RWPE2 (cell line): ENCODE results near the gene SAFB2.

Experiments
- ATAC-seq: fragments of 200-7000 bp; cut with Tn5 transposase; 3 replicates; pipeline ENCODE4 v1.9.1; 2021; ENCODE audit warnings: low read depth
- DNase-seq: peaks from one replicate; pipeline ENCODE4 v3.0.0-alpha.2; 2020; ENCODE audit warnings: low spot score
- H3K27ac ChIP-seq: fragments of 450-650 bp; 2 replicates; pipeline ENCODE4 v1.5.1; 2017; ENCODE audit warnings: mild to moderate bottlenecking; ENCODE audit not compliant: poor library complexity, severe bottlenecking
- H3K27me3 ChIP-seq: fragments of 250-450 bp; sonication (Bioruptor Pico); 2 replicates; pipeline ENCODE4 v1.5.1; 2021; ENCODE audit warnings: mild to moderate bottlenecking, moderate library complexity; ENCODE audit not compliant: insufficient read depth, poor library complexity, severe bottlenecking
- H3K36me3 ChIP-seq: fragments of 250-450 bp; sonication (Bioruptor Pico); 2 replicates; pipeline ENCODE4 v1.5.1; 2020; ENCODE audit warnings: low read depth, mild to moderate bottlenecking, moderate library complexity
- H3K4me1 ChIP-seq: fragments of 250-450 bp; sonication (Bioruptor Pico); 2 replicates; pipeline ENCODE4 v1.5.1; 2021; ENCODE audit warnings: mild to moderate bottlenecking, moderate library complexity; ENCODE audit not compliant: insufficient read depth, poor library complexity, severe bottlenecking
- H3K4me3 ChIP-seq: fragments of 250-450 bp; sonication (Bioruptor Pico); 2 replicates; pipeline ENCODE4 v1.5.1; 2021; ENCODE audit warnings: mild to moderate bottlenecking, moderate library complexity; ENCODE audit not compliant: severe bottlenecking
- H3K9me3 ChIP-seq: fragments of 250-450 bp; sonication (Bioruptor Pico); 2 replicates; pipeline ENCODE4 v1.5.1; 2021; ENCODE audit warnings: mild to moderate bottlenecking, moderate library complexity; ENCODE audit not compliant: severe bottlenecking
- TF ChIP-seq, protein P1 (sequence below): fragments of 450-650 bp; IDR thresholded peaks from one replicate; pipeline ENCODE4 v1.5.1; 2017; ENCODE audit warnings: mild to moderate bottlenecking, moderate library complexity; ENCODE audit not compliant: poor library complexity, severe bottlenecking

SAFB2 gene

DNA sequence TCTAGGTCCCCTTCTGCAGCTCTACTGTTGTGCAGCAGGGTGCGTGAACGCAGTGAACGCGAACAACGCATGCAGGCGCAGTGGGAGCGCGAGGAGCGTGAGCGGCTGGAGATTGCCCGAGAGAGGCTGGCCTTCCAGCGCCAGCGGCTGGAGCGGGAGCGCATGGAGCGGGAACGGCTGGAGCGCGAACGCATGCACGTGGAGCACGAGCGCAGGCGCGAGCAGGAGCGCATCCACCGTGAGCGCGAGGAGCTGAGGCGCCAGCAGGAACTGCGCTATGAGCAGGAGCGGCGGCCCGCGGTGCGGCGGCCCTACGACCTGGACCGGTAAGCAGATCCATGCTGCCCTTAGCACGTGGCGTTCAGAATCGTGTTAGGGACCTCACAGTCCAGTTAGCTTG lies 38.9 kb upstream of the SAFB2 start:
- H3K36me3 ChIP-seq, result peaks cover 82% of the 10 kb centered on the region

DNA sequence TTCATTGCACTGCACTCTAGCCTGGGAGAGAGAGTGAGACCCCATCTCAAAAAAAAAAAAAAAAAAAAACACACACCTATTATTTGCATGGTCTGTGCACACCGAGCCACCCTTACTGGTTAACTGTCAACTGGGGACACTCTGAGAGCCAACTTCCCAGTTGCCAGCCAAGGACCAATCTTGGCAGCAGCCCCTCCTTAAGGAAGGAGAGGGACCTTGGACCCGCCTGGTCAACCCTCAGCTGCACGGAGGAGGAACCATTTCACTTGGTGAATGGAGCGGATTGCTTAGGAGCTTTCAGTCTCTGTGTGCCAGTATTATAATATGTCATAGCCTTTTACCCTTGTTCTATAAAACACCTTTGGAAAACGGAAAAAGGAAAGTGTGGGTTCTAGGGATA lies 32.8 kb upstream of the SAFB2 start:
- DNase-seq, result no peak
- H3K4me1 ChIP-seq, result no peaks in the 10 kb centered on the region
- no peak for ATAC-seq
- H3K9me3 ChIP-seq, result no peaks in the 10 kb centered on the region
- H3K27me3 ChIP-seq, result no peaks in the 10 kb centered on the region
- H3K27ac ChIP-seq, result no peak overlapping the region
- TF ChIP-seq, protein P1, sequence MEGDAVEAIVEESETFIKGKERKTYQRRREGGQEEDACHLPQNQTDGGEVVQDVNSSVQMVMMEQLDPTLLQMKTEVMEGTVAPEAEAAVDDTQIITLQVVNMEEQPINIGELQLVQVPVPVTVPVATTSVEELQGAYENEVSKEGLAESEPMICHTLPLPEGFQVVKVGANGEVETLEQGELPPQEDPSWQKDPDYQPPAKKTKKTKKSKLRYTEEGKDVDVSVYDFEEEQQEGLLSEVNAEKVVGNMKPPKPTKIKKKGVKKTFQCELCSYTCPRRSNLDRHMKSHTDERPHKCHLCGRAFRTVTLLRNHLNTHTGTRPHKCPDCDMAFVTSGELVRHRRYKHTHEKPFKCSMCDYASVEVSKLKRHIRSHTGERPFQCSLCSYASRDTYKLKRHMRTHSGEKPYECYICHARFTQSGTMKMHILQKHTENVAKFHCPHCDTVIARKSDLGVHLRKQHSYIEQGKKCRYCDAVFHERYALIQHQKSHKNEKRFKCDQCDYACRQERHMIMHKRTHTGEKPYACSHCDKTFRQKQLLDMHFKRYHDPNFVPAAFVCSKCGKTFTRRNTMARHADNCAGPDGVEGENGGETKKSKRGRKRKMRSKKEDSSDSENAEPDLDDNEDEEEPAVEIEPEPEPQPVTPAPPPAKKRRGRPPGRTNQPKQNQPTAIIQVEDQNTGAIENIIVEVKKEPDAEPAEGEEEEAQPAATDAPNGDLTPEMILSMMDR, result no peak
- H3K4me3 ChIP-seq, result no peak overlapping the region
- peaks cover 89% of the 10 kb centered on the region for H3K36me3 ChIP-seq

More for the DNA sequence above, 38.9 kb upstream of the SAFB2 start:
- Histone ChIP-seq H3K4me1 (no peaks in the 10 kb centered on the region), H3K27me3 (no peaks in the 10 kb centered on the region), H3K27ac (no peak overlapping the region), H3K4me3 (no peak overlapping the region), H3K9me3 (no peaks in the 10 kb centered on the region)
- no peak for ATAC-seq
- TF ChIP-seq, protein P1, result no peak
- DNase-seq, result no peak

DNA sequence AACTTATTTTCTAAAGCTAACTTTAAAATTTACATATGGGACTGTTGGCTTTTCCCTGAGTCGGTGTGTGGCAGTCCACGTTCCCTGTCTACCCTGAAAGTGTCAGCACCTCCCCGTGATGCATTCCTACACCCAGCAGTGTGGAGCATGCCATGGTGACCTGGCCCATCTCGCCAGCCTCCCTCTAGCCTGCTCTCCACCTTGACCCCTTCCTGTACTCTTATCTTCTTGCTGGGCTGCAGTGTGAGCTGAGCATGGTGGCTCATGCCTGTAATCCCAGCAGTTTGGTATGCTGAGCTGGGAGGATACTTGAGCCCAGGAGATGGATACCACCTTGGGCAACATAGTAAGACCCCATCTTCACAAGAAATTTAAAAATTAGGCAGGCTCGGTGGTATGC lies 32.4 kb upstream of the SAFB2 start:
- H3K4me3 ChIP-seq, result no peak overlapping the region
- peaks cover 93% of the 10 kb centered on the region for H3K36me3 ChIP-seq
- no peaks in the 10 kb centered on the region for H3K27me3 ChIP-seq
- H3K4me1 ChIP-seq, result no peaks in the 10 kb centered on the region
- H3K27ac ChIP-seq, result no peak overlapping the region
- no peaks in the 10 kb centered on the region for H3K9me3 ChIP-seq
- DNase-seq, result no peak
- TF ChIP-seq, protein P1, result no peak
- no peak for ATAC-seq

DNA sequence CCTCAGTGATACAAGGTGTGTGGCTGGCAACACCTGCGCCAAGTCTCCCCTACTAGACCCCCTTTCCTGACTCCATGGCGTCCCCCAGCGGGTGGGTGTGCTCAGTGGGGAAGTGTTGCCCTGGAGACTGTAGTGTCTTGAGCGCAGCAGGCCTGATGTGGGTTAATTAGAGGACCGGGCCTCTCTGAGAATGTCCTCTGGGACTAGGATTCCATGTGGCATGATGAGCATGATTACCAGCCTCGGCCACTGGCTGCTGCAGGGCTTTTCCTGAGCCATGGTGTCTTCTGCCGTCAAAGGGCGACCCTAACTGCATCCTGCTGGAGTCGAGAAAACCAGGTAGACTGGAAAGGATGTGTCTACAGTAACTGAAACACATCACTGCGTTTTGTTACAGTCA lies 29.7 kb upstream of the SAFB2 start:
- Histone ChIP-seq H3K36me3 (peaks cover 87% of the 10 kb centered on the region), H3K4me3 (no peak overlapping the region), H3K9me3 (no peaks in the 10 kb centered on the region), H3K27ac (no peak overlapping the region), H3K4me1 (no peaks in the 10 kb centered on the region), H3K27me3 (no peaks in the 10 kb centered on the region)
- TF ChIP-seq, protein P1, result no peak
- no peak for DNase-seq
- ATAC-seq, result no peak

DNA sequence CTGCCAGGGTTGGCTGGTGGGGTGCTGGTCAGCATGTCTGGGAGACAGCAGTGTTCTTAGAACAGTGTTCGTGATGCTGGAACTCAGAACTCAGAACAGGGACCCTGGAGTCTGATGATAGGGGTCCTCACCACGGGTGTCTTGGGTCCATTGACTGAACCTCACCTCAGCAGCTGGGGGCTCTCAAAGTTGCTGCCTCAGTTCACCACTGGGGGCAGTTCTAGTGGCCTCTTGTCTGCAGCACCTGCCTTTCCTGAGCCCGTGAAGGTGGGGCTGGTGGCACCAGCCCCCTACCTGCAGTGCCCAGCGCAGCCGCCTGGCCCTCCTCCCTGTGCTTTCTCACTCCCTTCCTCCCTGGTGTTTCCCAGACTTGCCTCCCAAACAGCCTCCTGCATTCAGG lies 28.8 kb upstream of the SAFB2 start:
- TF ChIP-seq, protein P1, result no peak
- no peaks in the 10 kb centered on the region for H3K4me1 ChIP-seq
- ATAC-seq, result no peak
- H3K27me3 ChIP-seq, result no peaks in the 10 kb centered on the region
- DNase-seq, result no peak
- no peak overlapping the region for H3K27ac ChIP-seq
- H3K9me3 ChIP-seq, result no peaks in the 10 kb centered on the region
- peaks cover 89% of the 10 kb centered on the region for H3K36me3 ChIP-seq
- H3K4me3 ChIP-seq, result no peak overlapping the region
